ENCODE measurements around the gene IL26.

IL26 gene

GRCh38 chr12:68237078-68237477 lies 11.5 kb upstream of the IL26 start:
- no peak for DNase-seq (ENCODE audit: extremely low read depth, low read depth)
- H3K4me3 ChIP-seq (replicated peaks; ENCODE audit: low read depth, low read length): no peak overlapping the region
- TF ChIP-seq CTCF (IDR thresholded peaks at IDR 0.05; ENCODE audit: low read depth, low read length, missing control alignments): no peak

- no peak overlapping the region for H3K4me3 ChIP-seq (replicated peaks; ENCODE audit: low read depth, low read length)
- DNase-seq (ENCODE audit: extremely low read depth, low read depth): no peak
- no peak for TF ChIP-seq CTCF (IDR thresholded peaks at IDR 0.05; ENCODE audit: low read depth, low read length, missing control alignments)
Measured at GRCh38 chr12:68236421-68237059, 10.9 kb upstream of the IL26 start.

GRCh38 chr12:68235576-68235975 lies 10.0 kb upstream of the IL26 start:
- TF ChIP-seq CTCF (IDR thresholded peaks at IDR 0.05; ENCODE audit: low read depth, low read length, missing control alignments): no peak
- no peak for DNase-seq (ENCODE audit: extremely low read depth, low read depth)
- H3K4me3 ChIP-seq (replicated peaks; ENCODE audit: low read depth, low read length): no peak overlapping the region

- TF ChIP-seq CTCF (IDR thresholded peaks at IDR 0.05; ENCODE audit: low read depth, low read length, missing control alignments): no peak
- no peak for DNase-seq (ENCODE audit: extremely low read depth, low read depth)
- H3K4me3 ChIP-seq (replicated peaks; ENCODE audit: low read depth, low read length): no peak overlapping the region
Measured at GRCh38 chr12:68234140-68234539, 8.5 kb upstream of the IL26 start.

GRCh38 chr12:68233498-68233897 lies 7.9 kb upstream of the IL26 start:
- H3K4me3 ChIP-seq (replicated peaks; ENCODE audit: low read depth, low read length): no peak overlapping the region
- no peak for TF ChIP-seq CTCF (IDR thresholded peaks at IDR 0.05; ENCODE audit: low read depth, low read length, missing control alignments)
- DNase-seq (ENCODE audit: extremely low read depth, low read depth): no peak

- no peak overlapping the region for H3K4me3 ChIP-seq (replicated peaks; ENCODE audit: low read depth, low read length)
- no peak for TF ChIP-seq CTCF (IDR thresholded peaks at IDR 0.05; ENCODE audit: low read depth, low read length, missing control alignments)
- DNase-seq (ENCODE audit: extremely low read depth, low read depth): no peak
Measured at GRCh38 chr12:68231691-68232090, 6.1 kb upstream of the IL26 start.

GRCh38 chr12:68231229-68231628 lies 5.6 kb upstream of the IL26 start:
- H3K4me3 ChIP-seq (replicated peaks; ENCODE audit: low read depth, low read length): no peak overlapping the region
- no peak for TF ChIP-seq CTCF (IDR thresholded peaks at IDR 0.05; ENCODE audit: low read depth, low read length, missing control alignments)
- no peak for DNase-seq (ENCODE audit: extremely low read depth, low read depth)
